Measurements from ENCODE around the gene KMT5B. TPM values are rescaled to one million over a fixed set of nuclear protein-coding genes. Genes with fewer than 3 reads are reported as not detected.

KMT5B gene
- total RNA-seq, 1 experiment from 2014 or later, result 35.1 TPM

DNA sequence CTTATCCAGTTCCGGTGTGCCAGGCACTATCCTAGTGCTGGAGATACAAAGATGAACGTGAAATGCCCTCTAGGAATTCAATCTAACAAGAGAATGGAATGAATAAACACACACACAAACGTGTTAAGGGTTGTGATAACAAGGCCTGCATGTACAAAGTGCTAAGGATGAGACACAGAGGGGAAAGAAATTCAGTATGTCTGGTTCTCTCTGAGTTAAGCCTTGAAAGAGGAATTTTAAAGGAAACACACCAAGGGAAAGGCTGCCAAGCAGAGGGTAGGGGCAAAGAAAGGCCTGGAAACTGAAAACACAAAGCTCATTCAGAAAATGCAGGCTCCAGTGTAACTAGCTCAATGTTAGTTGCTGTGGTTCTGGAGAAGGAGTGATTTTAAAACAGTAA is 96.1 kb downstream of the KMT5B start:
- Histone ChIP-seq H3K4me1 (ENCODE audit: control insufficient read depth in 1 of 2, insufficient read depth in 2 of 2, low read length in 2 of 2) (peaks cover 9 to 38% of the 10 kb centered on the region in 2 experiments), H3K9ac (ENCODE audit: low read length) (no peak overlapping the region), H3K27me3 (ENCODE audit: insufficient read depth, low read length) (no peaks in the 10 kb centered on the region), H3K4me2 (ENCODE audit: low read length) (no peak overlapping the region), H2AFZ (ENCODE audit: low read depth, low read length, poor library complexity, severe bottlenecking) (no peak overlapping the region), H4K20me1 (ENCODE audit: insufficient read depth) (peaks cover 12% of the 10 kb centered on the region; the same call in 1 of the 2 replicates), H3K9me3 (ENCODE audit: control insufficient read depth in 1 of 2, insufficient read depth in 1 of 2, low read depth in 1 of 2, low read length in 2 of 2) (no peaks in the 10 kb centered on the region), H3K4me3 (replicated peaks in 1 of 2; ENCODE audit: low read depth in 1 of 2, low read length in 2 of 2) (no peak overlapping the region), H3K27ac (ENCODE audit: low read depth, low read length) (no peak overlapping the region), H3K9me2 (ENCODE audit: insufficient read depth) (no peaks in the 10 kb centered on the region), H3K36me3 (ENCODE audit: control insufficient read depth in 1 of 2, insufficient read depth in 2 of 2, low read length in 2 of 2) (no peaks in the 10 kb centered on the region), H3K79me2 (ENCODE audit: insufficient read depth, low read length) (peaks cover 77% of the 10 kb centered on the region)
- no TSS peak for BruUV-seq (replicated peaks)
- DNase-seq (ENCODE audit: low read depth, low spot score) (no peak), ATAC-seq (no peak)
- POLR2A ChIA-PET, result interaction anchor here (0.8 kb wide), 1 partner anchor 16 kb away, joined by 3 read pairs; no protein-coding TSS in a partner anchor
- RAD21 ChIA-PET (ENCODE audit: low non-redundant PET in 1 of 2, low total read pairs in 2 of 2, uncharacterized antibody in 2 of 2, unreplicated experiment in 2 of 2), result no interaction called here
- CTCF ChIA-PET, result no interaction called here
- TF ChIP-seq ZNF274 (IDR thresholded peaks at IDR 0.05; ENCODE audit: low read depth, low read length) (no peak), EGR1 (IDR thresholded peaks at IDR 0.05; ENCODE audit: low read depth) (no peak), RAD21 (IDR thresholded peaks at IDR 0.05; ENCODE audit: low read depth) (no peak), JUND (IDR thresholded peaks at IDR 0.05) (no peak), YY1 (IDR thresholded peaks at IDR 0.05; ENCODE audit: extremely low read depth, insufficient replicate concordance, low read depth, low read length) (no peak), FOSL1 (IDR thresholded peaks at IDR 0.05; ENCODE audit: low read depth) (no peak)
- intact Hi-C loops (cut with micrococcal nuclease), result no loop called here

DNA sequence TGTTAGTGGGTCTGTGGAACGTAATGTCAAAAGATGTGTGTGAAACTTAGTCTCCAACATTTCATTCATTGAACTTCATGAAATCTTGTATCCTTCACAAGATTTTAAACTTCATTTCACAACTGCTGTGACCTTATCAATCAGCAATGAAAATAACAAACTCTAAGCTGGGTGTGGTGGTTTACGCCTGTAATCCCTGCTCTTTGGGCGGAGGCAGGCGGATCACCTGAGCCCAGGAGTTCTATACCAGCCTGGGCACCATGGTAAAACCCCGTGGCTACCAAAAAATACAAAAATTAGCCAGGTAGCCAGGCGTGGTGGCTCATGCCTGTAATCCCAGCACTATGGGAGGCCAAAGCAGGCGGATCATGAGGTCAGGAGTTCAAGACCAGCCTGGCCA is 97.0 kb downstream of the KMT5B start:
- H3K27me3 ChIP-seq (ENCODE audit: insufficient read depth, low read length), result no peaks in the 10 kb centered on the region
- BruUV-seq (replicated peaks), result no TSS peak
- no peaks in the 10 kb centered on the region for H3K9me3 ChIP-seq (ENCODE audit: control insufficient read depth in 1 of 2, insufficient read depth in 1 of 2, low read depth in 1 of 2, low read length in 2 of 2)
- H3K4me3 ChIP-seq (replicated peaks in 1 of 2; ENCODE audit: low read depth in 1 of 2, low read length in 2 of 2), result no peak overlapping the region
- no peak for TF ChIP-seq CEBPB (IDR thresholded peaks at IDR 0.05; ENCODE audit: low read depth)
- TF ChIP-seq, protein P1, sequence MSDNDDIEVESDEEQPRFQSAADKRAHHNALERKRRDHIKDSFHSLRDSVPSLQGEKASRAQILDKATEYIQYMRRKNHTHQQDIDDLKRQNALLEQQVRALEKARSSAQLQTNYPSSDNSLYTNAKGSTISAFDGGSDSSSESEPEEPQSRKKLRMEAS (IDR thresholded peaks at IDR 0.05), result no peak
- no peak for TF ChIP-seq EGR1 (IDR thresholded peaks at IDR 0.05; ENCODE audit: low read depth)
- TF ChIP-seq FOSL1 (IDR thresholded peaks at IDR 0.05; ENCODE audit: low read depth), result no peak
- no peak for TF ChIP-seq YY1 (IDR thresholded peaks at IDR 0.05; ENCODE audit: extremely low read depth, insufficient replicate concordance, low read depth, low read length)
- TF ChIP-seq ZFX (IDR thresholded peaks at IDR 0.05), result no peak
- TF ChIP-seq POLR2A (IDR thresholded peaks at IDR 0.05; ENCODE audit: borderline replicate concordance, extremely low read depth, insufficient read depth, insufficient read length), result no peak
- no peak for TF ChIP-seq CBX3 (IDR thresholded peaks at IDR 0.05; ENCODE audit: low read depth)
- no peak for TF ChIP-seq ELF1 (IDR thresholded peaks at IDR 0.05; ENCODE audit: borderline replicate concordance, low read depth)
- TF ChIP-seq SIN3A (IDR thresholded peaks at IDR 0.05; ENCODE audit: low read depth), result no peak
- TF ChIP-seq POLR2AphosphoS5 (IDR thresholded peaks at IDR 0.05; ENCODE audit: low read depth, low read length), result no peak
- TF ChIP-seq, protein P2, sequence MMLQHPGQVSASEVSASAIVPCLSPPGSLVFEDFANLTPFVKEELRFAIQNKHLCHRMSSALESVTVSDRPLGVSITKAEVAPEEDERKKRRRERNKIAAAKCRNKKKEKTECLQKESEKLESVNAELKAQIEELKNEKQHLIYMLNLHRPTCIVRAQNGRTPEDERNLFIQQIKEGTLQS (IDR thresholded peaks at IDR 0.05), result no peak
- TF ChIP-seq, protein P3, sequence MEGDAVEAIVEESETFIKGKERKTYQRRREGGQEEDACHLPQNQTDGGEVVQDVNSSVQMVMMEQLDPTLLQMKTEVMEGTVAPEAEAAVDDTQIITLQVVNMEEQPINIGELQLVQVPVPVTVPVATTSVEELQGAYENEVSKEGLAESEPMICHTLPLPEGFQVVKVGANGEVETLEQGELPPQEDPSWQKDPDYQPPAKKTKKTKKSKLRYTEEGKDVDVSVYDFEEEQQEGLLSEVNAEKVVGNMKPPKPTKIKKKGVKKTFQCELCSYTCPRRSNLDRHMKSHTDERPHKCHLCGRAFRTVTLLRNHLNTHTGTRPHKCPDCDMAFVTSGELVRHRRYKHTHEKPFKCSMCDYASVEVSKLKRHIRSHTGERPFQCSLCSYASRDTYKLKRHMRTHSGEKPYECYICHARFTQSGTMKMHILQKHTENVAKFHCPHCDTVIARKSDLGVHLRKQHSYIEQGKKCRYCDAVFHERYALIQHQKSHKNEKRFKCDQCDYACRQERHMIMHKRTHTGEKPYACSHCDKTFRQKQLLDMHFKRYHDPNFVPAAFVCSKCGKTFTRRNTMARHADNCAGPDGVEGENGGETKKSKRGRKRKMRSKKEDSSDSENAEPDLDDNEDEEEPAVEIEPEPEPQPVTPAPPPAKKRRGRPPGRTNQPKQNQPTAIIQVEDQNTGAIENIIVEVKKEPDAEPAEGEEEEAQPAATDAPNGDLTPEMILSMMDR (IDR thresholded peaks at IDR 0.05 in 2 of 3, conservative IDR thresholded peaks at IDR 0.05 in 1 of 3; ENCODE audit: borderline replicate concordance in 1 of 3, insufficient read depth in 1 of 3, low read depth in 2 of 3, low read length in 2 of 3), result no peak
- TF ChIP-seq RAD21 (IDR thresholded peaks at IDR 0.05; ENCODE audit: low read depth), result no peak
- TF ChIP-seq ZNF274 (IDR thresholded peaks at IDR 0.05; ENCODE audit: low read depth, low read length), result no peak
- no peak for TF ChIP-seq JUND (IDR thresholded peaks at IDR 0.05)
- no peak for TF ChIP-seq SRF (IDR thresholded peaks at IDR 0.05; ENCODE audit: low read depth)
- intact Hi-C loops (cut with micrococcal nuclease), result no loop called here
- ChIA-PET POLR2A (no interaction called here), CTCF (no interaction called here), RAD21 (ENCODE audit: low non-redundant PET in 1 of 2, low total read pairs in 2 of 2, uncharacterized antibody in 2 of 2, unreplicated experiment in 2 of 2) (no interaction called here)
- no peak overlapping the region for H3K4me2 ChIP-seq (ENCODE audit: low read length)
- H3K4me1 ChIP-seq (ENCODE audit: control insufficient read depth in 1 of 2, insufficient read depth in 2 of 2, low read length in 2 of 2), result peaks cover 5 to 32% of the 10 kb centered on the region in 2 experiments; a peak in 3 of 4 replicates
- peaks cover 83% of the 10 kb centered on the region for H3K79me2 ChIP-seq (ENCODE audit: insufficient read depth, low read length)
- no peaks in the 10 kb centered on the region for H3K36me3 ChIP-seq (ENCODE audit: control insufficient read depth in 1 of 2, insufficient read depth in 2 of 2, low read length in 2 of 2)
- no peak for DNase-seq (ENCODE audit: low read depth, low spot score)
- H3K27ac ChIP-seq (ENCODE audit: low read depth, low read length), result no peak overlapping the region
- no peaks in the 10 kb centered on the region for H3K9me2 ChIP-seq (ENCODE audit: insufficient read depth)
- H3K9ac ChIP-seq (ENCODE audit: low read length), result no peak overlapping the region
- H4K20me1 ChIP-seq (ENCODE audit: insufficient read depth), result peaks cover 12% of the 10 kb centered on the region; the same call in 1 of the 2 replicates
- no peak for ATAC-seq
- H2AFZ ChIP-seq (ENCODE audit: low read depth, low read length, poor library complexity, severe bottlenecking), result no peak overlapping the region

Measured in HCT116 (cell line).